Measurements from ENCODE around the gene CDKAL1.

DNA sequence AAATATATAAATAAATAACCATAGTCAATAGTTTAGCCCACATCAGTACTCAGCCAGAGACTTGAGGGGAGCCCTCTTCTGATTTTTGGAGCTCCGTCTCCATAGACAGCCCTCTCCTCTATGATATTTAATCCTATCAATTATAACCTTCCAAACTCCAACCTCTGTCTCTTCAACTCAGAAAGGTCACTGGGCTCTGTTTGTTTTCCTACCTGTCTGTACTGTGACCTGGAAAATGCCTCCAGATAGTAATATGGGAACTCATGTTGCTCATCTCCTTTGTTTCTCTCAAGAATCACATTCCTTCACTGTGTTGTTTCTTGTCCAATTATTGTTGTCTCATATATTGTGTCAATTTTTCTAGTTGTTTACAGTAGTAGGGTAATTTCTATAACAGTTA lies 409.7 kb downstream of the CDKAL1 start:
- TF ChIP-seq POLR2A (IDR thresholded peaks at IDR 0.05; ENCODE audit: low read depth, low read length) (no peak), SPI1 (IDR thresholded peaks at IDR 0.05; ENCODE audit: low read depth, low read length) (no peak)
